Measurements from ENCODE around the gene BEST4. TPM values are rescaled to one million over a fixed set of nuclear protein-coding genes. Genes with fewer than 3 reads are reported as not detected.

Gene BEST4
- under 1 TPM in 1 of 2 donors, not detected in 1; 0.47 TPM for total RNA-seq

- ATAC-seq (no peak), DNase-seq (ENCODE audit: low spot score) (no peak)
- Mint-ChIP-seq H3K4me3 (no peak within 1 kb of the TSS), H3K27me3 (no peaks in the 10 kb centered on the region), H3K9me3 (no peaks in the 10 kb centered on the region), H3K4me1 (ENCODE audit: low read depth in 2 of 2) (peaks cover 18 to 20% of the 10 kb centered on the region in 2 donors), H3K36me3 (no peaks in the 10 kb centered on the region), H3K27ac (no peak within 1 kb of the TSS)
Observed at GRCh38 chr1:44788120-44788860, at the start of gene BEST4. BEST4 (minus strand) TSS chr1:44788170; CDS start chr1:44787705, 465 bp downstream.

- Mint-ChIP-seq H3K4me3 (no peak overlapping the region), H3K27me3 (peaks cover under 1 to 3% of the 10 kb centered on the region in 2 donors), H3K4me1 (ENCODE audit: low read depth in 2 of 2) (peaks cover 0 to 3% of the 10 kb centered on the region in 2 donors), H3K36me3 (no peaks in the 10 kb centered on the region), H3K27ac (peak overlapping the region in 1 of 2 donors; percentile 56), H3K9me3 (no peaks in the 10 kb centered on the region)
- ATAC-seq (peak; percentile 87), DNase-seq (ENCODE audit: low spot score) (peak; percentile 83)
Observed at GRCh38 chr1:44835738-44836675, 48.0 kb upstream of the BEST4 start.

GRCh38 chr1:44834328-44834727 lies 46.4 kb upstream of the BEST4 start:
- Mint-ChIP-seq H3K9me3 (no peaks in the 10 kb centered on the region), H3K27ac (no peak overlapping the region), H3K4me1 (ENCODE audit: low read depth in 2 of 2) (peaks cover 0 to 3% of the 10 kb centered on the region in 2 donors), H3K36me3 (no peaks in the 10 kb centered on the region), H3K4me3 (no peak overlapping the region), H3K27me3 (peaks cover 0 to under 1% of the 10 kb centered on the region in 2 donors)
- no peak for ATAC-seq
- DNase-seq (ENCODE audit: low spot score), result no peak

GRCh38 chr1:44832056-44832705 lies 44.2 kb upstream of the BEST4 start:
- Mint-ChIP-seq H3K36me3 (no peaks in the 10 kb centered on the region), H3K27me3 (no peaks in the 10 kb centered on the region), H3K4me1 (ENCODE audit: low read depth in 2 of 2) (peaks cover 0 to 3% of the 10 kb centered on the region in 2 donors), H3K4me3 (no peak overlapping the region), H3K9me3 (no peaks in the 10 kb centered on the region), H3K27ac (peak overlapping the region in 1 of 2 donors; percentile 18)
- ATAC-seq (no peak), DNase-seq (ENCODE audit: low spot score) (no peak)

- ATAC-seq, result no peak
- DNase-seq (ENCODE audit: low spot score), result no peak
- no peaks in the 10 kb centered on the region for H3K27me3 Mint-ChIP-seq
- H3K36me3 Mint-ChIP-seq, result no peaks in the 10 kb centered on the region
- H3K4me1 Mint-ChIP-seq (ENCODE audit: low read depth in 2 of 2), result peaks cover 0 to 3% of the 10 kb centered on the region in 2 donors
- no peaks in the 10 kb centered on the region for H3K9me3 Mint-ChIP-seq
- H3K4me3 Mint-ChIP-seq, result no peak overlapping the region
- H3K27ac Mint-ChIP-seq, result no peak overlapping the region
Observed at GRCh38 chr1:44831516-44831915, 43.5 kb upstream of the BEST4 start.

DNA sequence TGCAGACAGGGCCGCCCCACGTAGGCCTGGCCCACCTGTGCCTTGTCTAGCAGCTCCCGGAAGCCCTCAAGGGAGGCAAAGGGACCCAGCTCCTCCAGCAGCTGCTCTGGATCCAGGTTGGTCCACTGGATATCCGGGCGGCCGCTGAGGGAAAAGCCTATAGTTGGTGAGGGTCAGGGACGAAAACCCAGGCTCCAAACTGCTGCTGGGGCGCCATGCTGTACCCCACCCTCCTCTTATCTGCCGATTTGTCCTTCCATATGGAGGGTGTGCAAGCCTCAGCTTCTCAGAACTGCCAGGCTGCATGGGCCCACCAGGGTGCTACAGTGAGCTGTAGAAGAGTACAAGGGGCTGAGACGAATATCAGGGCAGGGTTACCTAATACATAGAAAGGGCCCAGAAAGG lies 42.9 kb upstream of the BEST4 start:
- ATAC-seq (no peak), DNase-seq (ENCODE audit: low spot score) (no peak)
- H3K36me3 Mint-ChIP-seq, result no peaks in the 10 kb centered on the region
- H3K27me3 Mint-ChIP-seq, result no peaks in the 10 kb centered on the region
- H3K4me1 Mint-ChIP-seq (ENCODE audit: low read depth in 2 of 2), result peaks cover 0 to 1% of the 10 kb centered on the region in 2 donors
- no peaks in the 10 kb centered on the region for H3K9me3 Mint-ChIP-seq
- no peak overlapping the region for H3K4me3 Mint-ChIP-seq
- H3K27ac Mint-ChIP-seq, result no peak overlapping the region

DNA sequence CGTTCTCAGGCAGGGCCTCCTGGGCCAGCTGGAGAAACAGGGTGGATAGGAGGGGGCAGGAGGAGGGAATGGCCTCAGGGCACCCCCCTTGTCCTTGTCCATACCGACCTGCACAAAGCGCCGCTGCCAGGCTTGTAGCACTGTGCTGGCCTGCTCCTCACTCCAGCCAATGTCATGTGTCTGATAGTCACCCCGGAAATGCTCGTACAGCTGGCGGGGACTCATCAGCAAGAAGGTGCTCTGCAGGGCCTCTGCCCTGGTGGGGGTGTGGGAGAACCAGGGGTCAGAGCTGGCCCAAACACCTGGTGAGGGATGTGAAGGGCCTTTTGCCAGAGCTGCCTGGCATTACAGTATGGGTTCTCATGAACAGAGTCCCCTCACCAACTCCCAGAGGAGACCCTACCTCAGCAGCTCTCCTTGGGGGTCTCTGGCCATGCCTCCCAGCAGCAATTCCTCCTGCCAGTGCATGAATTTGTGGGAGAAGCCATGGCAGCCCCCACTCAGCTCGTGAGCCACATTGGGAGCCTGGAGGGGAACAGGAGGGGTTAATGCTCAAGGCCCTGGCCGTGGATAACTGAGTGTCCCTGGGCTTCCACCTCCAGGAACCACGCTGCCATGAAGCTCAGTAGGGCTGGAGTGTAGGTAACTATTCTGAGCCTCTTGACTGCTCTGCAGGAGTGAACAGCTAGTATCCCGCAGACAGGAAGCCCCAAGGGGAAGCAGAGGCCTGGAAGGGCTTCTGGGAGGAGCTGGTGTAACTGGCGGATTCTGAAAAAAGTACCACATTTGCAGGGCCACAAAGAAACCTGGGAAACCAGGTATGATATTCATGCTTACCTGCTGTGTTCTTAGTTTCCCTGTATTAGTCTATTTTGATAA lies 41.8 kb upstream of the BEST4 start:
- Mint-ChIP-seq H3K4me1 (ENCODE audit: low read depth in 2 of 2) (no peaks in the 10 kb centered on the region), H3K9me3 (no peaks in the 10 kb centered on the region), H3K4me3 (no peak overlapping the region), H3K36me3 (no peaks in the 10 kb centered on the region), H3K27ac (no peak overlapping the region), H3K27me3 (no peaks in the 10 kb centered on the region)
- no peak for ATAC-seq
- DNase-seq (ENCODE audit: low spot score), result no peak

- ATAC-seq (no peak), DNase-seq (ENCODE audit: low spot score) (no peak)
- H3K27ac Mint-ChIP-seq, result no peak overlapping the region
- no peaks in the 10 kb centered on the region for H3K36me3 Mint-ChIP-seq
- H3K4me1 Mint-ChIP-seq (ENCODE audit: low read depth in 2 of 2), result no peaks in the 10 kb centered on the region
- H3K4me3 Mint-ChIP-seq, result no peak overlapping the region
- H3K9me3 Mint-ChIP-seq, result no peaks in the 10 kb centered on the region
- H3K27me3 Mint-ChIP-seq, result no peaks in the 10 kb centered on the region
Observed at GRCh38 chr1:44828841-44829440, 41.0 kb upstream of the BEST4 start.

DNA sequence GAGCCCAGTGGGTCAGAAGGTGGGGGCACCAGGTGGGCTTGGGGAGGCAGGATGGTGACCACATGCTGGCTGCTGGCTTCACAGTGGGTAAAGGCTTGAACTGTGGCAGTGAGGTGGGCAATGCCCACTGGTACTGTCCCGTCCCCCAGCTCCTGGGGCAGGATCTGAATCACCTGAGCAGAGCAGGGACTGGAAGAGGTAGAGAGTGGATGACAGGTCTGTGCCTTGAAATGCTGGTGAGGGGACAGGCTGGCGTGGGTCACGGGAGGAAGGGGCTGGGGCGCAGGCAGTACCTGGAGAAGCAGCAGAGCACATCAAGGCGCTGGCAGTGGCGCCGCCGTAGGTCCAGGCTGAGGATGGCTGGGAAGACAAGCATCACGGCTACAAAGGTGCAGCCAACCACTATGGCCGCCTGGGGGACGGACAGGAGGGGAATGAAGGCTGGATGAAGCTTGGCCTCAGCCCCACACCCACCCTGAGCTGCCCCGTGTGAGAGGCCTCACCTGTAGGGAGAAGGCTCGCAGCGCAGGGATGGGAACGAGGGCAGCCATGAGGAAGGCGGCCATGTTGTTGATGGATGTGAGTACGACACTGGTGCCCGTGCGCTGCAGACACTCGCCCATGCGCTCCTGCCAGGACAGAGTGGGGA lies 40.2 kb upstream of the BEST4 start:
- no peak overlapping the region for H3K4me3 Mint-ChIP-seq
- no peaks in the 10 kb centered on the region for H3K4me1 Mint-ChIP-seq (ENCODE audit: low read depth in 2 of 2)
- no peak for DNase-seq (ENCODE audit: low spot score)
- H3K9me3 Mint-ChIP-seq, result no peaks in the 10 kb centered on the region
- no peaks in the 10 kb centered on the region for H3K36me3 Mint-ChIP-seq
- no peak for ATAC-seq
- H3K27ac Mint-ChIP-seq, result no peak overlapping the region
- H3K27me3 Mint-ChIP-seq, result no peaks in the 10 kb centered on the region

- Mint-ChIP-seq H3K27ac (no peak overlapping the region), H3K4me3 (no peak overlapping the region), H3K9me3 (no peaks in the 10 kb centered on the region), H3K4me1 (ENCODE audit: low read depth in 2 of 2) (no peaks in the 10 kb centered on the region), H3K27me3 (no peaks in the 10 kb centered on the region), H3K36me3 (no peaks in the 10 kb centered on the region)
- no peak for DNase-seq (ENCODE audit: low spot score)
- no peak for ATAC-seq
Observed at GRCh38 chr1:44827197-44828002, 39.4 kb upstream of the BEST4 start.

DNA sequence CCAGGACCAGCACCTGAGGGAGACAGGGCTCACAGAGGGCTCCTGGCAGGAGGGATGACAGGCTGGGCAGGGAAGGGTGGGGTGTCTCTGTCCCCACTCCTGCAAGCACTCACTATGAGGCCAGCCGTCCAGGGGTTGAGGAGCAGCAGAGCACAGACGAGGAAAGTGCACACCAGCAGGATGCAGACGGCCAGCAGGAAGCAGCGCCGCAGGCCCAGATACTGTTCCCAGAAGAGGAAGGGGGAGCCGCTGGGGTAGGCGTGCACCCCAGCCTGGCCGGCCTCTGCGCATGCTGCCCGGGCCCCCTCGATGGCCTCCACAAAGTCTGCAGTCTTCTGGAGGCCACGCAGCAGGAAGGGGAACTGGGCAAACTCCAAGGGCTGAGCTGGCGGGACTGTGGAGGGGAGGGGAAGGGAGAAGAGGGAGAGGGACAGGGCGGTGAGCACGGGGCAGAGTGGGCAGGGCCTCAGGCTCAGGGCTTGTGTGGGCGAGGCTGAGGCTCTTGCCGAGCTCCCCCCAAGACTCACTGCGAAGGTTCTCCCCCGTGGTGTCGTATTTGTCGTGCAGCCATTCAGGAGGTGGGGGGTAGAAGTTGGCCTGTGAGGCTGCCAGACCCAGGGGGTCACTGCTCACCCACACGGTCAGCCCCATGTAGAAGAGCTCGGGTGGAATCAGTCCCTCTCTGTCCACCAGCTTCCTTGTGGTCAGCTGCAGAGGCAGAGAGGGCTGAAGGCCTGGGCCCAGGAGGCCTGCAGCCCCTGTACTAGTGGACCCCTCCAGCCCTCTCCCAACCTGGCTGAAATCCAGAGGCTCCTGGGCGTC lies 38.6 kb upstream of the BEST4 start:
- Mint-ChIP-seq H3K36me3 (no peaks in the 10 kb centered on the region), H3K27ac (no peak overlapping the region), H3K4me1 (ENCODE audit: low read depth in 2 of 2) (no peaks in the 10 kb centered on the region), H3K27me3 (no peaks in the 10 kb centered on the region), H3K9me3 (no peaks in the 10 kb centered on the region), H3K4me3 (no peak overlapping the region)
- DNase-seq (ENCODE audit: low spot score) (no peak), ATAC-seq (peak in 1 of 2 donors; percentile 10)

All from natural killer cell treated with Interleukin-12 subunit alpha and Interleukin-12 subunit beta and Interleukin-15 and Interleukin-18, amount 100 ng/mL, for 72 hours (primary cell).